GM12873 (cell line): Measurements from ENCODE around the gene GABRR1.

Experiments
- TF ChIP-seq, protein P1 (sequence below): IDR thresholded peaks from 2 replicates; pipeline ENCODE4 v1.5.1; 2012; ENCODE audit warnings: low read depth, mild to moderate bottlenecking, moderate library complexity, low read length, control low read depth; ENCODE audit not compliant: insufficient read depth; ENCODE audit errors: missing control alignments

GABRR1 gene

DNA sequence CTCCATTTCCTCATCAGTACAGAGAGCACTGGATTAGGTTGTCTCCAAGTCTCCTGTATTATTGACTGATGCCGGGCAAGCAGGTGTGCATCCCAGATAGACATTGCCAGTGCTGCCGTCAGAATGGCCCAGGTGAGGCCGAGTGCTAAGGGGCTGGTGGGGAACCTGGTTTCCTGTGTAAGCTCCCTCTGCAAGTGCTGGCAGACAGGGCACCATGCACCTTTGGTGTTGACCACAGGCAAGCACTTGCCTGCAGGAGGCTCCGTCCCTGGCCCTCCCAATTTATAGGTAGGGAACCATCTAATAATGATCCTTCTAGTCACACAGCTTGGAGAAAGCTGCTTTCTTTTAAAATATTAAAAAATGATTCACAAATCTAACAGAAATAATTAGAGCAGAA lies 747 bp downstream of the GABRR1 start:
- TF ChIP-seq, protein P1, sequence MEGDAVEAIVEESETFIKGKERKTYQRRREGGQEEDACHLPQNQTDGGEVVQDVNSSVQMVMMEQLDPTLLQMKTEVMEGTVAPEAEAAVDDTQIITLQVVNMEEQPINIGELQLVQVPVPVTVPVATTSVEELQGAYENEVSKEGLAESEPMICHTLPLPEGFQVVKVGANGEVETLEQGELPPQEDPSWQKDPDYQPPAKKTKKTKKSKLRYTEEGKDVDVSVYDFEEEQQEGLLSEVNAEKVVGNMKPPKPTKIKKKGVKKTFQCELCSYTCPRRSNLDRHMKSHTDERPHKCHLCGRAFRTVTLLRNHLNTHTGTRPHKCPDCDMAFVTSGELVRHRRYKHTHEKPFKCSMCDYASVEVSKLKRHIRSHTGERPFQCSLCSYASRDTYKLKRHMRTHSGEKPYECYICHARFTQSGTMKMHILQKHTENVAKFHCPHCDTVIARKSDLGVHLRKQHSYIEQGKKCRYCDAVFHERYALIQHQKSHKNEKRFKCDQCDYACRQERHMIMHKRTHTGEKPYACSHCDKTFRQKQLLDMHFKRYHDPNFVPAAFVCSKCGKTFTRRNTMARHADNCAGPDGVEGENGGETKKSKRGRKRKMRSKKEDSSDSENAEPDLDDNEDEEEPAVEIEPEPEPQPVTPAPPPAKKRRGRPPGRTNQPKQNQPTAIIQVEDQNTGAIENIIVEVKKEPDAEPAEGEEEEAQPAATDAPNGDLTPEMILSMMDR: no peak

DNA sequence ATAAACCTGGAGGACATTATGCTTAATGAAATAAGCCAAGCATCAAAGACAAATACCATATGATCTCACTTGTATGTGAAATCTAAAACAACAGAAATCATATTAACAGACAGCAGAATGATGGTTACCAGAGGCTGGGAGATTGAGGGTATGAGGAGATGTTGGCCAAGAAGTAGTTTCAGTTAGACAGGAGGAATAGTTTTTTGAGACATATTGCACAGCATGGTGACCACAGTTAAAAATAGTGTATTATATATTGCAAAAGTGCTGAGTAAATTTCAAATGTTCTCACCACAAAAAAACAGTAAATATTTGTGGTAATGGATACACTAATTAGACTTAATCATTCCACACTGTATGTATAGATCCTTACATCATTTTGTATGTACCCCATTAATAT lies 1.8 kb downstream of the GABRR1 start:
- TF ChIP-seq, protein P1: no peak

DNA sequence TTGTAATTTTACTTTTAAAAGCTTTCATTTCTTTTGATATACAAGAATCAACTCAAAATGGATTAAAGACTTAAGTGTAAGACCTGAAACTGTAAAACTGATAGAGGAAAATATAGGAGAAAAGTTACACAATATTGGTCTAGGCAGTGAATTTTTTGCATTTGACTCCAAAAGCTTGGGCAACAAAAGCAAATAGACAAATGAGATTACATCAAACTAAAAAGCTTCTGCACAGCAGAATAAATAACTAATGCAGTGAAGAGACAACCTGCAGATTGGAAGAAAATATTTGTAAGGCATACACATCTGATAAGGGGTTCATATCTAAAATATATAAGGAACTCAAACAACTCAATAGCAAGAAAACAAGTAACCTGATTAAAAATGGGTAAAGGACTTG lies 3.0 kb downstream of the GABRR1 start:
- TF ChIP-seq, protein P1: no peak

DNA sequence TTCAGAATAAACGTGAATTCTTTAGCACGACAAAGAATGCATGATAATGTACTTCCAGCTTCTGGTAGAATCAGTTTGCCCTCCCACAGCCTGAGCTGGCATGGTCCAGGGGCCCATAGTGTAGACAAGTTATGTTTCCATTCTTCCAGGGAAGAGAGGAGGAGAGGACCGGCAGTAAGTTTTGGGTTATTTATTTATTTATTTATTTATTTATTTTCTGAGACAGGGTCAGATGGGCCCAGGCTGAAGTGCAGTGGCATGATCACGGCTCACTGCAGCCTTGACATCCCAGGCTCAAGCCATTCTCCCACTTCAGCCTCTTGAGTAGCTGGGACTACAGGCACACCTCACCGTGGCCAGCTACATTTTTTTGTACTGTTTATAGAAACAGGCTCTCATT lies 4.7 kb downstream of the GABRR1 start:
- TF ChIP-seq, protein P1: no peak

DNA sequence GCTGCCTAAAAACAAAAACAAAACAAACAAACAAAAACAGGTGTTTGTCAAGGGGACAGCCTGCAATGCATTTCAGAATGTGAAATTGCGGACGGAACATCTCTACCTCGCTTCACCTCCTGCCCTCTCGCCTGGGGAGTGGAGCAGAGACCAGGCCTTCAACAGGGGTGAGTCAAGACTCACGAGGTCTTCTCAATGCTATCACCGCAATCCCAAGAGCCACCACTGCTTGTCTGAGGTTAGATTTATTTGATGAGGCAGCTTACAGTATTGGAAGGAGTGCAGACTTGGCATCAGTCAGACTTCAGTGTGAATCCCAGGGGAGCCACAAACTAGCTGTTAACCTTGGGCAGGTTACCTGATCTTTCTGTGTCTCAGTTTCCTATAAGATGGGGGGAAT lies 7.7 kb downstream of the GABRR1 start:
- TF ChIP-seq, protein P1: no peak

DNA sequence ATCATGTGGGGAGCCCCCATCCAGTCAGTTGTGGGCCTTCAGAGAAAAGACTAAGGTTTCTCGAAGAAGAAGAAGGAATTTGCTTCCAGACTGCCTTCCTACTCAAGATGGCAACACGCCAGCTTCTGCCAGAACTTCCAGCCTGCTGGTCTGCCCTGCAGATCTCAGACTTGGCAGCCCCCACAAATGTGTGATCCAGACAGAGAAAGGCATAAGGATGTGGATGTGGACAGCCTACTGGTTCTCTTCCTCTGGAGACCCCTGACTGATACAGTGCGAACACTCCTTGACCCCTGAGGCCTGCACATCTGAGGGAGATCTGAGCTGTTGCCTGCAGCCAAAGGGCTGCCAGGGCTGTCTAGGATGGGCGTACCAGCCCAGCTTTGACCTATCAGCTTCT lies 8.6 kb downstream of the GABRR1 start:
- TF ChIP-seq, protein P1: no peak

DNA sequence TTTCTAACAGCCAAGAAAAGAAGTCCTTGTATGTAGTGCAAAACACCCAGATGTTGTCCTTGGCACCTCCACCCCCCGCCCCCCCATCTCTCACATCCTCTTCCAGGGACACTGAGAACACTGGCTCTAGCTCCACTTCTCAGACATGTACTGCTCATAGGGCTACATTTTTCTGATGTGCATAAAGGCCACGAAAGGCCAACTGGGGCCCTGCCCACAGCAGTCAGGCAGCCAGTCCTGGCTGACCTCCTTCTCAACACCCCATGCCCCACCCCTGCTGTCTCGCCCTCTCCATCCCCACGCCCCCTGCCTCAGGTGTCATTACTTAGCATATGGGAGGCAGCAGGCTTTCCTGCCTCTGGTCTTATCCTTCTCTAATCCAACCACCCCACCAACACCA lies 11.3 kb downstream of the GABRR1 start:
- TF ChIP-seq, protein P1: no peak
